Cerebellar nuclear complex (tissue), 1 donor: ENCODE results near the gene TUT1.
"Not testable (repeated sequence)": the region's sequence is repeated elsewhere in the genome, so short reads cannot be mapped to it uniquely, and the experiment has no call there.

Source experiments
- DNase-seq, 2 experiments: peaks; one replicate each; lab custom pipeline; 2025; lab: John Stamatoyannopoulos, UW

TUT1 gene, protein sequence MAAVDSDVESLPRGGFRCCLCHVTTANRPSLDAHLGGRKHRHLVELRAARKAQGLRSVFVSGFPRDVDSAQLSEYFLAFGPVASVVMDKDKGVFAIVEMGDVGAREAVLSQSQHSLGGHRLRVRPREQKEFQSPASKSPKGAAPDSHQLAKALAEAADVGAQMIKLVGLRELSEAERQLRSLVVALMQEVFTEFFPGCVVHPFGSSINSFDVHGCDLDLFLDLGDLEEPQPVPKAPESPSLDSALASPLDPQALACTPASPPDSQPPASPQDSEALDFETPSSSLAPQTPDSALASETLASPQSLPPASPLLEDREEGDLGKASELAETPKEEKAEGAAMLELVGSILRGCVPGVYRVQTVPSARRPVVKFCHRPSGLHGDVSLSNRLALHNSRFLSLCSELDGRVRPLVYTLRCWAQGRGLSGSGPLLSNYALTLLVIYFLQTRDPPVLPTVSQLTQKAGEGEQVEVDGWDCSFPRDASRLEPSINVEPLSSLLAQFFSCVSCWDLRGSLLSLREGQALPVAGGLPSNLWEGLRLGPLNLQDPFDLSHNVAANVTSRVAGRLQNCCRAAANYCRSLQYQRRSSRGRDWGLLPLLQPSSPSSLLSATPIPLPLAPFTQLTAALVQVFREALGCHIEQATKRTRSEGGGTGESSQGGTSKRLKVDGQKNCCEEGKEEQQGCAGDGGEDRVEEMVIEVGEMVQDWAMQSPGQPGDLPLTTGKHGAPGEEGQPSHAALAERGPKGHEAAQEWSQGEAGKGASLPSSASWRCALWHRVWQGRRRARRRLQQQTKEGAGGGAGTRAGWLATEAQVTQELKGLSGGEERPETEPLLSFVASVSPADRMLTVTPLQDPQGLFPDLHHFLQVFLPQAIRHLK

GRCh38 chr11:62591448-62592145 lies at the start of gene TUT1:
TSS of gene TUT1 (minus strand) at chr11:62591523. CDS start at chr11:62591485, 38 bp downstream.
- peak; percentile 95 to 98 for DNase-seq

DNA sequence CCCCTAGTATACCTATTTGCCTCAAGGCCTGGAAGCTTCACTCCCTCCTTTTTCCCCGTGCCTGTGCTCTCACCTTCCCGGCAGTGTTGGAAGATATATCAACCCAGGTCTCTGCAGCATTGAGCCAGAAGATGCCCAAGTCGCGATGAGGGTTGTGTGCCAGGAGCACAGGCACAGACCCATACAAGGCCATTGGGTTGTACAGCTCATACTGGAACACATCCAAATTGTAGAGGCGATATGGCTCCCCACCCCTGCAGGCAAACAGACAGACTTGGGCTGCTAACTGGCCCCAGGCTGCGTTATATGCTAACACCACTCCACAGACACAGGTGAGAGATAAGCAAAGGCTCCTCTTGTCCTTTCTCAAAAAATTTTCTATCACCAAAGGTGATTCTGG lies 41.2 kb upstream of the TUT1 start:
- DNase-seq = no peak

DNA sequence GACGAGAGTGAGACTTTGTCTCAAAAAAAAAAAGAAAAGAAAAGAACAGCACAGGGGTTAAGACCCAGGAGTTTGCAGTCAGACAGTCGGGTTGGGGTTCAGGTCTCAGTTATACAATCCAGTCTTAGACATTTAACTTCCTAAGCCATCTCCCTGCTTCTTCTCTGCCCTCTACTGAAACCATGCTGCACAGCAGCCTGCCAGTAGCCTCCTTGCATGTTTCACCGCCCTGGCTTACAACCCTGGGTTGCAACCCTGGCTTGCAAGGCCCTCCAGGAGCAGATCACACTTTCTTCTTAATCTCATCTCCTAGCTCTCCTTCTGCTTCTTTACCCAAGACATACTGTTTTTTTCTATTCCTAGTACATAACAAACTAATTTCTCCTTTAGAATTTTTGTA lies 36.4 kb upstream of the TUT1 start:
- DNase-seq = no peak

DNA sequence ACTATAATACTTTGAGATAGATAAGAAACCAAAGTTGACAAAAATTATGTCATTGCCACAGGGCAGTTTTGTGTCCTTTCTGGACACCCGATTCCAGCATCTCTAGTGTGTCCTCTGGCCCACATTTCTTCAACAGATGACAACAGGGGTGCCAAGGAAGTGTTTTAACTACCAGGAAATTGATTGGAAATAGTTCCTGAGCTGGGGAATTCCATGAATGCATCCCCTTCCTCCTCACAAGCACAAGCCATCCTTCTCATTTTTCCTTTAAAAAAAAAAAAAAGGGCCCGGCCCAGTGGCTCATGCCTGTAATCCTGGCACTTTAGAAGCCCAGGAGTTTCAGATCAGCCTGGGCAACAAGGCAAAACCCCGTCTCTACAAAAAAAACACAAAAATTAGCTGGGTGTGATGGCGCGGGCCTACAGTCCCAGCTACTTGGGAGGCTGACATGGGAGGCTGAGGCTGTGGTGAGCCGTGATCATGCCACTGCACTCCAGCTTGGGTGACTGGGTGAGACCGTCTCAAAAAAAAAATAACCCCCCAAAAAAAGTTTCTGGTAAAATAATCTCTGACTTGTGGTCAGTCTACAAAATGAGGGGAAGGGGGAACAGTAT lies 31.3 kb upstream of the TUT1 start:
- no peak for DNase-seq

GRCh38 chr11:62621567-62622470 lies 30.5 kb upstream of the TUT1 start, which contains the start of gene B3GAT3:
TSS of gene B3GAT3 (minus strand) at chr11:62621986. CDS start at chr11:62621947, 39 bp downstream.
- DNase-seq = peak; percentile 87 to 89

- no peak for DNase-seq
Observed at GRCh38 chr11:62621027-62621566, 29.8 kb upstream of the TUT1 start.

DNA sequence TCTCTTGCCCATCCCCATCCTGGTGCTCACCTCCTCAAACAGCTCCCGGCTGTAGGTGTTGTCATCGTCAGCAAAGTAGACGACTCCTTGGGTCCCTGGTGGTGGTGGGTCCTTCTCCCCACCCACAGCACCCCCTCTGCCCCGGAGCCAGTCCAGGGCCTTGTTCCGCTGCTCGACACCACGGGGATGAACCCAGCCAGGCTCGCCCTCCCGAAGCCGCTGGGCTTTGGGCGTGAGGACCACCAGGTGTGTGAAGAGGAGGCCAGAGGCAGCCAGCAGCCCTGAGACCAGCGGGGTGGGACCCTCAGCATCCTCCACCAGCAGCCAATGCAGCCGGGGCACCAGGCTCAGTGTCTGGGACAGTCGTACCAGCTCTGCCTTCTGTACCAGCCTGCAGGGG lies 25.6 kb upstream of the TUT1 start:
- not testable (repeated sequence) for DNase-seq

DNA sequence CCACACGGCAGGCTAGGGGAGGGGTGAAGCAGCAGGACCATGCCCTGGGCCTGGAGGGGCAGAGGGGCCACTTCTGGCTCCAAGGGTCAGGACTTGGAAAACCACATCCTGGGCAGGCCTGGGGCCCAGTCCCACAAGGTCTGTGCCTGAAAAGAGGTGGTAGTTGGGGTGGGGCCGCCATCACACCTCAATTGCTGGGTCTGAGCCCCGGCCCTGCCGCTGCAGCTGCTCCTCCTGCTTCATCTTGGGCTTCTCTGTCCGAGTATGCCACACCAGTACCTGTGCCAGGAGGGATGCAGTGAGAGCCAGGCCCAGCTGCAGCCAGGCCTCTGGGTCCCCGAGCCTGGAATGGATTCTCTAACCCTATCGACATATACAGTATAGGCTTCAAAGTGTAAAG lies 24.2 kb upstream of the TUT1 start:
- no peak for DNase-seq

DNA sequence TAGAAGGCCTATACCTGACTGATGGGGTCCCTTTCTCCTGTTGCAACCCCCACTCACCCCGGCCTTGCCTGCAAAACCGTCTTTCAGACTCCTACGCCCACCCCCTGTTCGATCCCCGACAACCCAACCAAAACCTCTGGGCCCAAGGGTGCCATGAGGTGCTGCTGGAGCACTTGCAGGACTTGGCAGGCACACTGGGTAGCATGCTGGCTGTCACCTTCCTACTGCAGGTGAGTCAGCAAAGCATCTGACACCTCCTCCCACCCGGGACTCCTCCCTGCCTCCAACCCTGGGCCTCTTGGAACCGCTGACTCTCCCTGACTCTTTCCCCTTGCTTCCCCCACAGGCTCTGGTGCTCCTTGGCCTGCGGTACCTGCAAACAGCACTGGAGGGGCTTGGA lies 23.0 kb upstream of the TUT1 start:
- no peak for DNase-seq

DNA sequence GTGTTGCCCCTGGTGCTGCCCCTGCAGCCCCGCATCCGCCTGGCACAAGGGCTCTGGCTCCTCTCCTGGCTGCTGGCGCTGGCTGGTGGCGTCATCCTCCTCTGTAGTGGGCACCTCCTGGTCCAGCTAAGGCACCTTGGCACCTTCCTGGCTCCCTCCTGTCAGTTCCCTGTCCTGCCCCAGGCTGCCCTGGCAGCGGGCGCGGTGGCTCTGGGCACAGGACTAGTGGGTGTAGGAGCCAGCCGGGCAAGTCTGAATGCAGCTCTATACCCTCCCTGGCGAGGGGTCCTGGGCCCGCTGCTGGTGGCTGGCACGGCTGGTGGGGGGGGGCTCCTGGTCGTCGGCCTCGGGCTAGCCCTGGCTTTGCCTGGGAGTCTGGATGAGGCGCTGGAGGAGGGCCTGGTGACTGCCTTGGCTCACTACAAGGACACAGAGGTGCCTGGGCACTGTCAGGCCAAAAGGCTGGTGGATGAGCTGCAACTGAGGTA lies 22.0 kb upstream of the TUT1 start:
- DNase-seq = no peak

GRCh38 chr11:62612366-62613290 lies 21.3 kb upstream of the TUT1 start, which contains the start of the genes EML3 and ROM1:
TSS of gene EML3 (minus strand) at chr11:62612775. CDS start at chr11:62612457, 318 bp downstream.
TSS of gene ROM1 (plus strand) at chr11:62613257. CDS start at chr11:62613282, 25 bp downstream.
- peak in 1 of 2 experiments; percentile 15 for DNase-seq

GRCh38 chr11:62611705-62612365 lies 20.5 kb upstream of the TUT1 start:
- DNase-seq = no peak

- no peak for DNase-seq
Observed at GRCh38 chr11:62610814-62611704, 19.7 kb upstream of the TUT1 start.

DNA sequence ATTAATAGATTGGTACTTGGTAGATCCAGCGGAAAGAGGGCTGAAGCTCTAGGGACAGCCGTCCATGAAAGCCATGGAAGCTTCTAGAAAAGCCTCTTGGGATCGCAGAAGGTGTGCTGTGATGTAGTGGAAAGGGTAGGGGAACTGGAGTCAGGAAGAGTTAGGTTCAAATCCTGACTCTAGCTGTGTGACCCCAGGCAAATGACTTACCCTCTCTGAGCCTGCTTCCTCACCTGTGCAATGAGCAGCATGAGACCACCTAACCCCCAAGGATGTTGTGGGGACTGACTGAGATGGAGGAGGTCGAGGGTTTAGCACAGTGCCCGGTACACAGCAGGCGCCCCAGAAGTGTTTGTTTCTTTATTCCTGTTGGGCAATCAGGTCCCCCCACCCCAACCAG lies 19.1 kb upstream of the TUT1 start:
- DNase-seq = no peak

DNA sequence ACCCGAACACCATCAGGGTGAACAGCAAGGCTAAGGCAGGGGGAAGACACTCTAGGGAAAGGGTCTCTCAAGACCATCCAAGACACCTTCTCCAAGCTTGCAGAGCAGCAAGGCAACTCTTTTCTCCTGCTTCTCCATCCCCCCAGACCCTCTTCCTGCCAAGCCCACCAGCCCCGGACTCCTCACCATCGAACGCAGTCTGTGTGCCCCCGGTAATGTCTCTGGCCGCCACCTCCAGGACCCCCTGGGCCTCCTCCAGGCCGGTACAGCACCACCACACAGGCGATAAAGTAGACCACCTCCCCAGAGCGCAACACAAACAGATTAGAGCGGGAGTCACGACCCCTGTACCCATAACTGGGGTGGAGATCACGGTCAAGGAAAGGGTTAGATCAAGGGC lies 17.5 kb upstream of the TUT1 start:
- no peak for DNase-seq

- DNase-seq = no peak
Observed at GRCh38 chr11:62607714-62608113, 16.4 kb upstream of the TUT1 start.

DNA sequence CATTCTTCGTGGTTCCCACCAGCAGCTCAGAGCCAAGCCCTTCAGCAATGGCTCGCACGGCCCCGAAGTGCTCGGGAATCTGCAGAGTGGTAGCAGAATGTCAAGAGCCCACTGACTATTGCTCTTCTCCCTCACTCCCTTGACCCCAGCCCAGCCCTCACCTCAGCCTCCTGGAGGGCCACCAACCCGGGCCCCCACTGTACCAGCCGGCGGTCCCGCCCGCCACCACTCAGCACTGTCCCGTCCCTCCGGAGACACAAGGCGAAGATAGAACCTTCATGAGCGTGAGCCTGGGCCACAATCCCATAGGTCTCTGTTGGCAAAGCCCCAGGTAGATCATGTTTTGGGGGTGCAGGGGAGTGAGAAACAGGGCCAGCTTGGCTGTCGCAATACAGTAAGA lies 14.6 kb upstream of the TUT1 start:
- DNase-seq = no peak
